Measurements from ENCODE around the gene SPEN. TPM values are rescaled to one million over a fixed set of nuclear protein-coding genes. Genes with fewer than 3 reads are reported as not detected.
A peak's percentile ranks its signal among the peaks of the same experiment; 100 is the strongest.

SPEN gene
- total and polyA plus RNA-seq, 2 of the 13 experiments (the other 11 are each of a cell fraction or from before 2014, with no cell fraction given): 4.8 to 14.0 TPM

DNA sequence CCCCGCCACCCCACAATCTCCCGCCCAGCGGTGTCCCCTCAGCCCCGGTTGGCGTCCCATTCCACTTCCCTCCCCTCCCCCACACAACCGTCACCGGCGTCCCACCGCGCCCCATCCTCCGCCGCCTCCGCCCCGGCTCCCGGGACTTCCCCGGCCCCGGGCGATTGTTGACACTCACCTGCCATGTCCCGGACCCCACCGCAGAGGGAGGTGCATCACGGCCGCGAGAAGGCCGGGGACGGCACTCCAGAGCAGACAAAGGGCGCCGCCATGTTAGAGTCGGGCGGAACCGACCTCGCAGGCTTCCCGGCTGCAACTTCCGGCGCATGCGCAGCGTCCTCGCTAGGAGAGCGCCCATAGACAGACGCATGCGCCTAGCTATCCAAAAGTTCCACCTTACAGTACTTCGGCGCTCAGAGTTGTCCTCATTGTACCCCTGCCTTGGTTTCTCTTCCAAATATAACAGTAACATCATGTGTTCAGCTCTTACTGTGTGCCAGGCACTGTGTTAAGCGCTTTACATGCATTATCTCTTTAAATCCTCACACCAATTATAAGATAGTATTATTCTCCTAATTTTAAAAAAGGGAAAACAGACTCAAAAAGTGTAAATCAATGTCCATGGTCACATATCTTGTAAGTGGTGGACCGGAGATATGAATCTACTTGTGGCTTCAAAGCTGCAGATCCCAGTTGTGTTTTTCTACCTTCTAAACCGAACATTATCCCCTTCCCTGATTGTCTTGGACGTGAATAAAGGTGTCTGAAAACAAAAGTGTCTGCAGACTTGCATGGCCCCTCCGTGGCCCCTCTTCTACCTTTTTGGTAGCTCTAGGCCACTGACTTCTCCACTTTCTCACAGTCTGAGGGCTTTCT, 128.5 kb downstream of the SPEN start, which contains the start of gene ZBTB17 (continued):
- TF ChIP-seq, protein P1, sequence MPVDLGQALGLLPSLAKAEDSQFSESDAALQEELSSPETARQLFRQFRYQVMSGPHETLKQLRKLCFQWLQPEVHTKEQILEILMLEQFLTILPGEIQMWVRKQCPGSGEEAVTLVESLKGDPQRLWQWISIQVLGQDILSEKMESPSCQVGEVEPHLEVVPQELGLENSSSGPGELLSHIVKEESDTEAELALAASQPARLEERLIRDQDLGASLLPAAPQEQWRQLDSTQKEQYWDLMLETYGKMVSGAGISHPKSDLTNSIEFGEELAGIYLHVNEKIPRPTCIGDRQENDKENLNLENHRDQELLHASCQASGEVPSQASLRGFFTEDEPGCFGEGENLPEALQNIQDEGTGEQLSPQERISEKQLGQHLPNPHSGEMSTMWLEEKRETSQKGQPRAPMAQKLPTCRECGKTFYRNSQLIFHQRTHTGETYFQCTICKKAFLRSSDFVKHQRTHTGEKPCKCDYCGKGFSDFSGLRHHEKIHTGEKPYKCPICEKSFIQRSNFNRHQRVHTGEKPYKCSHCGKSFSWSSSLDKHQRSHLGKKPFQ (CRISPR knock-in tag; IDR thresholded peaks at IDR 0.05; ENCODE audit: insufficient replicate concordance): no peak
- TF ChIP-seq IKZF1 (IDR thresholded peaks at IDR 0.05): no peak
- TF ChIP-seq, protein P2, sequence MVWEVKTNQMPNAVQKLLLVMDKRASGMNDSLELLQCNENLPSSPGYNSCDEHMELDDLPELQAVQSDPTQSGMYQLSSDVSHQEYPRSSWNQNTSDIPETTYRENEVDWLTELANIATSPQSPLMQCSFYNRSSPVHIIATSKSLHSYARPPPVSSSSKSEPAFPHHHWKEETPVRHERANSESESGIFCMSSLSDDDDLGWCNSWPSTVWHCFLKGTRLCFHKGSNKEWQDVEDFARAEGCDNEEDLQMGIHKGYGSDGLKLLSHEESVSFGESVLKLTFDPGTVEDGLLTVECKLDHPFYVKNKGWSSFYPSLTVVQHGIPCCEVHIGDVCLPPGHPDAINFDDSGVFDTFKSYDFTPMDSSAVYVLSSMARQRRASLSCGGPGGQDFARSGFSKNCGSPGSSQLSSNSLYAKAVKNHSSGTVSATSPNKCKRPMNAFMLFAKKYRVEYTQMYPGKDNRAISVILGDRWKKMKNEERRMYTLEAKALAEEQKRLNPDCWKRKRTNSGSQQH (CRISPR knock-in tag; IDR thresholded peaks at IDR 0.05; ENCODE audit: low read depth): 0 out of 2 replicates have a peak, but pooled peaks have one; percentile 22
- TF ChIP-seq ZNF331 (CRISPR knock-in tag; IDR thresholded peaks at IDR 0.05): peak; percentile 34; the same call in 1 of the 2 replicates
- TF ChIP-seq, protein P3, sequence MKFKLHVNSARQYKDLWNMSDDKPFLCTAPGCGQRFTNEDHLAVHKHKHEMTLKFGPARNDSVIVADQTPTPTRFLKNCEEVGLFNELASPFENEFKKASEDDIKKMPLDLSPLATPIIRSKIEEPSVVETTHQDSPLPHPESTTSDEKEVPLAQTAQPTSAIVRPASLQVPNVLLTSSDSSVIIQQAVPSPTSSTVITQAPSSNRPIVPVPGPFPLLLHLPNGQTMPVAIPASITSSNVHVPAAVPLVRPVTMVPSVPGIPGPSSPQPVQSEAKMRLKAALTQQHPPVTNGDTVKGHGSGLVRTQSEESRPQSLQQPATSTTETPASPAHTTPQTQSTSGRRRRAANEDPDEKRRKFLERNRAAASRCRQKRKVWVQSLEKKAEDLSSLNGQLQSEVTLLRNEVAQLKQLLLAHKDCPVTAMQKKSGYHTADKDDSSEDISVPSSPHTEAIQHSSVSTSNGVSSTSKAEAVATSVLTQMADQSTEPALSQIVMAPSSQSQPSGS (CRISPR knock-in tag; IDR thresholded peaks at IDR 0.05): peak; percentile 59; the same call in 1 of the 2 replicates
- 0 out of 2 replicates have a peak, but pooled peaks have one; percentile 39 for TF ChIP-seq SIN3A (IDR thresholded peaks at IDR 0.05; ENCODE audit: borderline replicate concordance, low read depth, low read length)
- peak; percentile 49; the same call in 1 of the 2 replicates for TF ChIP-seq NFRKB (IDR thresholded peaks at IDR 0.05)
- peak; percentile 75; the same call in 1 of the 2 replicates for TF ChIP-seq ZNF747 (CRISPR knock-in tag; IDR thresholded peaks at IDR 0.05; ENCODE audit: borderline replicate concordance)
- TF ChIP-seq ZNF263 (CRISPR knock-in tag; IDR thresholded peaks at IDR 0.05): no peak
- TF ChIP-seq, protein P4, sequence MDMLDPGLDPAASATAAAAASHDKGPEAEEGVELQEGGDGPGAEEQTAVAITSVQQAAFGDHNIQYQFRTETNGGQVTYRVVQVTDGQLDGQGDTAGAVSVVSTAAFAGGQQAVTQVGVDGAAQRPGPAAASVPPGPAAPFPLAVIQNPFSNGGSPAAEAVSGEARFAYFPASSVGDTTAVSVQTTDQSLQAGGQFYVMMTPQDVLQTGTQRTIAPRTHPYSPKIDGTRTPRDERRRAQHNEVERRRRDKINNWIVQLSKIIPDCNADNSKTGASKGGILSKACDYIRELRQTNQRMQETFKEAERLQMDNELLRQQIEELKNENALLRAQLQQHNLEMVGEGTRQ (IDR thresholded peaks at IDR 0.05; ENCODE audit: low read depth, low read length): no peak
- TF ChIP-seq, protein P4 (CRISPR knock-in tag; IDR thresholded peaks at IDR 0.05; ENCODE audit: borderline replicate concordance): no peak
- peak; percentile 85 for TF ChIP-seq KMT2B (CRISPR knock-in tag; IDR thresholded peaks at IDR 0.05)
- no peak for TF ChIP-seq ARHGAP35 (CRISPR knock-in tag; IDR thresholded peaks at IDR 0.05; ENCODE audit: borderline replicate concordance)
- TF ChIP-seq MAFG (CRISPR knock-in tag; IDR thresholded peaks at IDR 0.05): no peak
- TF ChIP-seq, protein P5, sequence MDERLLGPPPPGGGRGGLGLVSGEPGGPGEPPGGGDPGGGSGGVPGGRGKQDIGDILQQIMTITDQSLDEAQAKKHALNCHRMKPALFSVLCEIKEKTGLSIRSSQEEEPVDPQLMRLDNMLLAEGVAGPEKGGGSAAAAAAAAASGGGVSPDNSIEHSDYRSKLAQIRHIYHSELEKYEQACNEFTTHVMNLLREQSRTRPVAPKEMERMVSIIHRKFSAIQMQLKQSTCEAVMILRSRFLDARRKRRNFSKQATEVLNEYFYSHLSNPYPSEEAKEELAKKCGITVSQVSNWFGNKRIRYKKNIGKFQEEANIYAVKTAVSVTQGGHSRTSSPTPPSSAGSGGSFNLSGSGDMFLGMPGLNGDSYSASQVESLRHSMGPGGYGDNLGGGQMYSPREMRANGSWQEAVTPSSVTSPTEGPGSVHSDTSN (CRISPR knock-in tag; IDR thresholded peaks at IDR 0.05): no peak
- no peak for TF ChIP-seq ZNF672 (CRISPR knock-in tag; IDR thresholded peaks at IDR 0.05)
- TF ChIP-seq, protein P6, sequence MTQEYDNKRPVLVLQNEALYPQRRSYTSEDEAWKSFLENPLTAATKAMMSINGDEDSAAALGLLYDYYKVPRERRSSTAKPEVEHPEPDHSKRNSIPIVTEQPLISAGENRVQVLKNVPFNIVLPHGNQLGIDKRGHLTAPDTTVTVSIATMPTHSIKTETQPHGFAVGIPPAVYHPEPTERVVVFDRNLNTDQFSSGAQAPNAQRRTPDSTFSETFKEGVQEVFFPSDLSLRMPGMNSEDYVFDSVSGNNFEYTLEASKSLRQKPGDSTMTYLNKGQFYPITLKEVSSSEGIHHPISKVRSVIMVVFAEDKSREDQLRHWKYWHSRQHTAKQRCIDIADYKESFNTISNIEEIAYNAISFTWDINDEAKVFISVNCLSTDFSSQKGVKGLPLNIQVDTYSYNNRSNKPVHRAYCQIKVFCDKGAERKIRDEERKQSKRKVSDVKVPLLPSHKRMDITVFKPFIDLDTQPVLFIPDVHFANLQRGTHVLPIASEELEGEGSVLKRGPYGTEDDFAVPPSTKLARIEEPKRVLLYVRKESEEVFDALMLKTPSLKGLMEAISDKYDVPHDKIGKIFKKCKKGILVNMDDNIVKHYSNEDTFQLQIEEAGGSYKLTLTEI (CRISPR knock-in tag; conservative IDR thresholded peaks at IDR 0.05): no peak
- TF ChIP-seq KDM4B (CRISPR knock-in tag; IDR thresholded peaks at IDR 0.05): no peak
